A172 (cell line): ENCODE measurements around the gene NRP1. TPM values are rescaled to one million over a fixed set of nuclear protein-coding genes. Genes with fewer than 3 reads are reported as not detected.
"Not testable (repeated sequence)": the region's sequence is repeated elsewhere in the genome, so short reads cannot be mapped to it uniquely, and the experiment has no call there.

ENCODE experiments used
- DNase-seq: peaks from one replicate; pipeline ENCODE4 v3.0.0-alpha.2; 2015; ENCODE audit warnings: low spot score
- total RNA-seq: library from RNA; depleted of rRNA; stranded (reverse); fragments of >200 nt; shearing (Covaris generic); gene quantifications from 2 replicates; pipeline ENCODE4 v1.2.3, GENCODE V29; 2014

Gene NRP1
- total RNA-seq, 1 experiment from 2014 or later, result 136 TPM

DNA sequence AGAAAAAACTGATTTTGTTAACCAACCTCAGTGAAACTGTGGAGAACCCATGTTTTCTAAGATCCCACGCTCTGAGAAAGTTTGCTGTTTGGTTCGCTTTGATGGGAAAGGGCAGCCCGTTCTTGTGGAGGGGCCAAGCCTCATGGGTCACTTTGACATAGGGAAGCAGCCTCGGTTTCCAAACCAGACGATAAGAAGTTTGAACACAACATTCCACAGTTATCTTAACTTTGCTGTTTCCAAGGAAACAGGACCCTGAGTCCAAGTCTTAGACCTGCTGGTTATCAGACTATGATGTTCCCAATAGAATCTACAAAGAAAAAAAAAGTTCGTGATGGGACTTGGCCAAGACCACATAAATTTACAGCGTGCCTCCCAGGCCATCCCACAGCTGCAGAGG is 182.3 kb downstream of the NRP1 start:
- DNase-seq, result no peak

DNA sequence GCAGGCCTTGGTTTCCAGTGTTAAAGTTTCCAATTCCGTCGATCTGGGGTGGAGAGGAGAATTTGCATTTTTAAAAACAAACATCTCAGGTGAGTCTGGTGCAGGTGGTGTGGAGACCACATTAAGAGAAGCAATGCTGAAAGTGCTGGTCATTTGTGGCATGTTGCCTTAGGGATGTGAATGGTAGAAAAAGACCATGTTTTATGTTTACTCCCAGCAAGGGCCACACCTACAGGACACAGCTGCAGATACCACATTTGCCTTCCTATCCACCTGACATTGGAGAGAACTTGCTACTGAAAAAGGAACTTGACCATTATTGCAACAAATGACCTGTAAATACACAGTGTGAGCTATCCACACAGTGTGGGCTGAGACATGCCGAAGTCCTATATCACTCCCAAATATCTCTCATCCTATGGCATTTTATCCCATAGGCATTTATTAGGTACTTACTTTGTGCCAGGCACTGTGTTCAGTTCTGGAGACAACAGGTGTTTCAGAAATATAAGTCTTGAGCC is 183.1 kb downstream of the NRP1 start:
- DNase-seq, result no peak

DNA sequence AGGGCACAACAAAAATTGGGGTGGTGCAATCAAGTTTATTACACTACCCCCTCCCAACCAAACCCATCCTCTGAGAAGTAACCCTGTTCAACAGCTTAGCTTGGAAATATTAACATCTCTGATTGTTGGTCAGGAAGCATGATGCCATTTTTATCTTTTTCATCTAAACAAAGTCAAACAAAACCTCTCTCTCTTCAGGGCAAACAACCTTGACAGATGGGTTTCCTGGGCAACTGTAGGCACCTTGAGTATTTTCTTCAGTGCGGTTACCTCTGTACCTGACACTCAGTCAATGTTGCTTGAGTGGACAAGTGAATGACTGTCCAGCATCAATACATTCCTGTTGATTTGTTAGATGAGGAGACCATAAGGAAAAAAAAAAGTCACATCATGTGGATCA is 183.6 kb downstream of the NRP1 start:
- DNase-seq, result no peak

DNA sequence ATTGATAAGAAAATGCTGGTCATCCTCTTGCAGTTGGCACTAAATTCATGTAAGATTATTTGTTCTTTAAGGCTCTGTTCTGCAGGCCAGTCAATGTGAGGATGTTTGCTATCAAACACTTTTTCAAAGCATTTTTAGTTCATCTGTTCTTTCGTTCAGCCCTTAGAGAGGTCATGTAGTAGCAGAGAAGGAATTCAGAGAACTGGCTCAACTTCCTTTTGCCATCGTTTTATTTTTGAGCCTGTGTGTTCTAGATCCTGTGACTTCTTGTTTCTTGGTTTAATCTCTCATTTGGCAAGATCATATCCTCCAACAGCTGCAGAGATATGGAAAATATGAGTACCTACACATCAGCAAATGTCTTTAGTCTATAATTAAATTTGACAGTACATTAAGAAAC is 184.3 kb downstream of the NRP1 start:
- DNase-seq, result no peak

DNA sequence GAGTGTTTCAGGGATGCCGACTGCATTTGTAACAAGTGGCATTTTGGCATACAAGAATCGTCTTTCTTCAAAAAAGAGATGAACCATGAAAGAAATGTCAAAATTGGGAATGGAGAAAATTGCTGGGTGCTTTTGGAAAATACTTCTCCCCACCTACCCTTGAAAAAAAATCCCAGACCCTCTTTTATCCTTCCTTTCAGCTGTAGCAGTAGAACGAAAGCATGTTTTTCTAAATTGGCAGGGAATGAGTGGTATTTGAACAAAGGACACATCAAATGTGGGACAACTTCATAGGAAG is 187.5 kb downstream of the NRP1 start:
- DNase-seq, result no peak

DNA sequence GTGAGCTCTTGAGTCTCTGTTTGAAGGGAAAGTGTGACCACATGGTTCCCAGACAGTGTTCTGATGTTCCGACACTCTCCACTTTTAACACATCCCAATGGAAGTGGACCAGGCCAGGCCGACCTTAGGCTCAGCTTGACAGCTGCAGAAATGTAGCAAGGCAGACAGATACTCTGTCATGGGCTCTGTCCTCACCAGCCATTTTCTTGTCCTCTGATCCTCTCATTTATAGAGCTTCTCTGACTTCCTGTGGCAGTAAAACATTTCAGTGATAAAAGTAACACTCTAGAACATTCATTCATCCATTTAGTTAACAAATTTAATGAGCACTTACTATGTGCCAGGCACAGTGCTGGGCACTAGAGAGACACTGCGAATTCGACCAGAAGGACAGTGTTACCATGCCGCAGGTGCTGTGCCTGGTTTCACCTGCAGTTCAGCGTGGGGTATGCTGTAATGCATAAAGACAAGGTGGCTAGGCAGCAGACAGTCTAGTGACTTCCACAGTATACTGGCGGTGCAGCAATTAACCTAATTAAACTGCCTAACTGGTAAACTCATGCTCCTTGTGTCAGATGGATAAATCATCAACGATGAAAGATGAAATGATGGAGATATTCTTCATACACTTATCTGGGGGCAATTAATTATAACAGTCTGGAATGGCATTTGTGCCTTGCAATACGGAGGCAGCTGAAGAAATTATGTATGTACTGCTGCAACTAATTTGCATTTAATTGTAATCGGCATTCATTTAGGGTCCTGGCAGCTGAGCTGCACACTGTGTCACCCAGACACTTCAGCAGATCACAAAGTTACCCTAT is 188.1 kb downstream of the NRP1 start:
- no peak for DNase-seq

DNA sequence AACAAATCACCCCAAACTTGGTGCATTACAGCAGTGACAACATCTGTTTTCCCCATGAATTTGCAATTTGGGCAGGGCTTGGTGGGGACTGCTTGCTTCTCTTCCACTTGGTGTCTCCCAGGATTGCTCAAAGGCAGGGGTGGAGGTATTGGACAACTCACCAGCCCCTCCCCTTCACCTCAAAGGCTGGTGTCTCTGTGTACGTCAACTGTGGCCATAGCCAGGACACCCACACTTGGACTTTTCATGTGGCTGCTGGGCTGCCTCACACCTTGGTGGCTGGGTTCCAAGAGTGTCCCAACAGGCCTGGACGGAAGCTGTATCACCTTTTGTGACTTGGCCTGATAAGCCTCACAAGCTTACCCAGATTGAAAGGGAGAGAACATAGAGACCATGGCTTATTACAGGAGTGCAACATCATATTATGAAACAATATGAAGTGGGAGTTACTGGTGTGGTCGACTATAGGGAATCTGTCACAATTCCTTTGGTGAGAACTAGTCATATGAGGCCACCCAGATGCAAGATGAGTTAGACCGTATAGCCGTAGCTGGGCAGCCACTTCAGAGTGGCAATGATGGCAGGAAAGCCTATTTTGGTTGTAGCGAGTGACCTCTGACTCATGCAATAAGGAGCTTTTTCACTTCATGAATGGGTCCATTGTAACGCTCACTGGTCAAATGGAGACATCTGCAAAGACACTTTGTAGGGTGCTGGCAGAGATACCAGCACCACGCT is 188.8 kb downstream of the NRP1 start:
- DNase-seq, result peak; percentile 87

DNA sequence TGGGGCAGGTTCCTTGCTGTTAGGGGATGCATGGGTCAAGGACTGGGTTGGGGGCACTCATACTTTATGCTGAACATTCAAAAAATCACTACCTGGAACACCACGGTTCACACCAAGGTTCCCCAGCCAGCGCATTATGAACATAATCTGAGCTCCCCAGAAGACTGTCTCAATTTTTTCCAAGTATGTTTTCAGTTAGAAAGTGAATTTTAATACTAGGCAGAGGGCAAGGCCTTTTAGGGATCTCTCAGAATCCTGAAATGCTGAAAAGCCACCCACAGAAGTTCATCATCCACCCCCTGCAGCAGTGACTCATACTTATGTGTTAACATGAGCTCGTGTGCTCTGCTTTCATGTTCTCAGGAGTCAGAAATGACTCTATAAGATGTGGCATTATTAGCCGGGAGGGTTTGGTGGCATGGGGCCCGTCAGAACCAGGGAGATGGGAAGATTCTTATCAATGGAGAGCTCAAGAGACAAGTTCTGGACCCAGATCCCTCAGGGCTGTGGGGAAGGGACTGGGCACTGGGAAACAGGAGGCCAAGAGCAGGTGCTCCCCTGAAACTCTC is 191.2 kb downstream of the NRP1 start:
- peak; percentile 74 for DNase-seq

DNA sequence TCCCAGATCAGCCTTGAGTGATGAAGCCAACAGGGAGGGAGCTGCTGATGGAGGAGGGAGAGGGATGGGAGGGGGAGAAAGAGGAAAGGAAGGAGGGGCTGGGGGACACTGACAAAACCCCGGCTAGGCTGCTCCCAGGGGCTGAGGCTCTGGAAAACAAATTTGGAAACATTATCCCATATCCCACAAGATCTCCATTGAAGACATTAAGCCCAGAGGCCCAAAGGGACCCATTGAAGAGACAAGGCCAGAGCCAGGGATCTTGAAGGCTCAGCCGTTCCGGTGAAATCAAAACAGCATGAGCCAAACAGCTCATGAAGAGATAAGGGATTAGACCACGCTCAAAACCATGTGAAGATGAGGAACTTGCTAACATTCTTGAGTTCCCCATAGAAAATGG is 192.2 kb downstream of the NRP1 start:
- DNase-seq, result no peak

DNA sequence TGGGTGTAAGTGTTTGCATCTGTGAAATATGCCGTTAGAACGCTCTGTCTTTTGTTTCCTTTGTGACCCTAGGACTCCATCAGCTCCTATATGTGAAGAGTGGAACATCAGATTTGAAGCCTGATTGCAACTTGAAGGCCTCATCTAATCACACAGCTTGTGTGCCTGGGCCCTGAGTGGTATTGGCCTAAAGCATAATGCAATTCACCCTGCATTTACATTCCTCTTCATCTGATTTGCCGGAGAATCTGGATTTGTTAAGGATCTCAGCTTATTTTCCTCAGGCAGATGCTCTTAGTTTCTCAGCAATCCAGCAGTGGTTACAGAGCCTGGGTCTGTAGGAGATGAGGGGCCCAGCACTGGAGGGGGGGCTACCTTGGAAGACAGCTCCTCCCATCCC is 193.2 kb downstream of the NRP1 start:
- no peak for DNase-seq

DNA sequence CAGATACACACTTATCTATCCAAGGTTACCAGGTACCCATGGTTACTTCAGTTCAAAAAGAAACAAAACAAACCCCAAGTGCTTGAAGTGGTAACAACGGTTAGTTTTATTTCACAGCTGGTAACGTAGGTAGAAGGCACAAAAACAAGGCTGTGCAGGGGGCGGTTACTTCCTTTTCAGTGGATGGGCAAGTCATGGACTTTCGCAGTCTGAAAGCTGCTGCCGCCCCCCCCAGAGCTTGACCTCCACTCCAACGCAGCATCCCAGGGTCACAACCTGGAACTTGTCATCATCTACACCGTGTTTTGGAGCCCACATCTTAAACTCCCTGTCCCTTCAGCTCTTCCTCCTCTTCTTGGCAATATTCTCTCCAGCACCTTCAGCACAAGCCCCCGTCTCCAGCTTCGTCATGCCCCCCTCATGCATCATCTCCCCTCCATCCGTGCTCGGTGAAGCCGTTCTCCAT is 195.3 kb downstream of the NRP1 start:
- DNase-seq, result no peak

DNA sequence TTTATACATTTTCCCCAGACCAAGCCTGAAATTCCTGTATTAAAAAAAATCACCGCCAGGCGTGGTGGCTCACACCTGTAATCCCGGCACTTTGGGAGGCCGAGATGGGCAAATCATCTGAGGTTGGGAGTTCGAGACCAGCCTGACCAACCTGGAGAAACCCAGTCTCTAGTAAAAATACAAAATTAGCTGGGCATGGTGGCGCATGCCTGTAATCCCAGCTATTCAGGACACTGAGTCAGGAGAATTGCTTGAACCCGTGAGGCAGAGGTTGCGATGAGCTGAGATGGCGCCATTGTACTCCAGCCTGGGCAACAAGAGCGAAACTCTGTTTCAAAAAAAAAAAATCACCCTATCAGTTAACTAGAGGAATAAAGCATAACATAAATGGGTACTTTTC is 195.8 kb downstream of the NRP1 start:
- not testable (repeated sequence) for DNase-seq

DNA sequence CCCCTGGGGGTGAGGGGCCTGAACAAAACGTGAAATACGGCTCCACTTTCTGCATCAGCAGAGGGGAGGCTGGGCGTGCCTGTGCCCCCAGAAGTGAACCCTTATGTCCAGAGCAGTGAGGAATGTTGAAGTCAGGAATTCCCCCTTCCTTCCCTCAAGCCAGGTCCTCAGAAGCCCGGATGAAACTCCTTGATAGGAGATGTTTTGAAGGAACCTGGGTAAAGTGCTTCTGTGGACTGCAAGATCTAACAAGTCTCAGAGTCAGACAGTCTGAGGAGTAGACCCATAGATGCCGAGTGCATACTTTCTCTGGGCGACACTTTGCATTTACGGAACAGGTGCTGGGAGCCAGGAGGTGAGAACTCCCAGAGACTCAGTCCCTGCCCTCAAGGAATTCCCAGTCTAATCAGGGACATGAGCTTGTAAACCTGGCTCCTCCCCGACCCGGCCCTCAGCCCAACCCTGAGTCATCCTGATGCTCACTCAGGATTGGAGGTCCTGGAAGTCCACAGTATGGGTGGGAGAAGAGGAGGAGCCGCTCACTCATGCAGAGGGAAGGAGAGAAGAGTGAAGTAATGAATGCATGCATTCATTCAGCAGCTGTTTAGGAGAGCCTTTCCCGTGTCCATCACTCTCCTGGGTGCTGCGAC is 197.0 kb downstream of the NRP1 start:
- DNase-seq, result peak; percentile 48

DNA sequence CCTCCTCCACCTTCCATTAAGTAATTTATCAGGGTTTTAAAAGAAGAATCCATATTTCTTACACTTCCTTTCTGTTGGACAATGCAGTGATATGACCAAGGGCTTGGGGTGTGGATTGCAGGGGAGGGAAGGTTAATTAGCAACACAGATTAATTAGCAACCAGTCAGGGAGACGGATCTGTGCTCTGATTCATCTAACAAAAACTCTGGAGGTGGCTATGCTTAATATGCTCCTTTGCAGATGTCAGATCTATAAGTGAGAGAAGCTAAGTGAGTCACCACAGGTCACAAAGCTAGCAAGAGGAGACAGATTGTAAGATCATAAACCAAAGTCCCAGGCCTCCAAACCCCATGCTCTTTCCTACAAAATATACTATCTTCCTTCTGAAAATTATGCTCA is 197.7 kb downstream of the NRP1 start:
- peak; percentile 90 for DNase-seq

DNA sequence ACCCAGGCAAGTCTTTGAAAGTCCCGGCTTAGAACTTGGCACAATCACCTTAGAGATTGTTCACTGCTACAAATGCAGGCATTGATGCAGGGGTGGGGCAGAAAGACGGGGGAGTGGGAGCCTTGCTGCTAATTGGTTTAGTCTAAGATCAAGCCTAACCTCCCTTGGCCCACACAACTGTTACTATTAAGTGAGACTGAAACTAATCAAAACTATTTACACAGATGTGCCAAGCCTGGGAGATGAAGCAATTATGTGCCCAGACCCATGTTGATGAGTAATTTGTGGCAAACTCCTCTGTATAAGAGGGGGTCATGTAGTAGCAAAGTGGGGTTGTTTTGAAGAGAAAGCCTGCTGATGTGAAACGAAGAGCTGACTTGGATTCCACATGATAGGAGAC is 198.2 kb downstream of the NRP1 start:
- DNase-seq, result peak; percentile 85

DNA sequence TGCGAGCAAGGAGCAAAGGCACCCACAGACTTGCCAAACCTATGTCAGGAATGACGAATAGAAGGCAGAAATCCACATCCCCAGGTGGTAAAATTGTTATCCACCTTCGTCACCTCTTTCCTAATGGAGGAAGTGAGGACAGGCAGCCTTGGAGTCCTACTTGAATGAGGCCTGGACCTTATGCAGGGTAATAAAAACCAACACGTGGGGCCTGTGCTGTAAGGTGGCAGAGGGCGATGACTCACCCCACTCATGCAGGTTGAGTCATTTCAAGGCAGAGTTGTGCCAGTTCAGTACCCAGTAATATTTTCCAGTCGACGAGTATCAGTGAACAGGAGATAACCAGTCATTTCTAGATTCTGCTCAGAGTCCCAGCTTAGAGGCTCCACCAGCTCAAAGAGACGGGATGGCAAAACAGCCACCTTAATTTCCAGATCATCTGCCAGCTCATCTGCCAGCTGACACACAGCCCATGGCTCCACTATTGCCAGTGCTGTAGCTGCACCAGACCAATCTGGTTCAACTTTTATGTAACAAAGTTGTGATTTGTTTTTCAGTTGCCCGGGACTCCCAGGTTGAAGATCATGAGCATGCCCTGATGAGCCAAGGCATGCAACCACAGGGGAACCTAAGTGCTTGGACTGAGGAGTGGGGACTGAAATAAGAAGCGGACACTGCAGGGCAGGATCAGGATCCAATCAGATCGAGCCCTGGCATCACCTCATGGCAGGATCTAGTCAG is 200.3 kb downstream of the NRP1 start:
- DNase-seq, result peak; percentile 100

DNA sequence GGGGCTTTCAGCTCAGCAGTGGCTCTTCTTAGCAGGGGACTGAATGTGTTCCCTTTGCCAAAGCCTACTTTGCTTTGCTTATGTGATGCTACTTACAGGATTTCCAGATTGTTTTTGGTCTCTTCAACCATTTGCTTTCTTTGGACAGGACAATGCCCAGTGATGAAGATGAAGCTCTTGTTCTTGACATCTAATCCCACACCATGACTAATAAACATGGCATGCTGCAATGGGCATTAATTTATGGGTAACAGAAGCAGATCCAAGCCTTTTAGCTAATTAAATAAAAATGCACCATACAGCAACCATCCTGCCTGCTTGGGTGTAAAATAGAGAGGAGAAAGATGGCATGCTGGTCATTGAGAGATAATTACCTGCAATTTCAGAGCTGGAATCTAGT is 200.9 kb downstream of the NRP1 start:
- peak; percentile 95 for DNase-seq

DNA sequence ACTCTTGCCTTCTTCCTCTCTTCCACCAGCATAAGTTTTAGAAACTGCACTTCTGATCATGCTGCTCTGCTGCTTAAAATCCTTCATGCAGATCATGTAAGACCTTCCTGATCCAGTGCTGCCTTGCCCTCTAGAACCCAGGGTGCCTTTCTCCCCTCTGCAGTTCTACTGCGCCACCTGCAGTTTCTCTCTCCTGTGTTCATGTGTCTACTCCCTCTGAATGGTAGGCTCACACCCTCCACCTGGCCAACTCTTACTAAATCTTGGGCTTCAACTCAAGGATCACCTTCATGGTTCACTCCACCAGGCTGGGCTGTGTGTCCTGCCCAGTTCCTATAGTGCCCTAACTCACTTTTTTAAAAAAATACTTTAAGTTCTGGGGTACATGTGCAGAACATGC is 201.8 kb downstream of the NRP1 start:
- DNase-seq, result peak; percentile 58

DNA sequence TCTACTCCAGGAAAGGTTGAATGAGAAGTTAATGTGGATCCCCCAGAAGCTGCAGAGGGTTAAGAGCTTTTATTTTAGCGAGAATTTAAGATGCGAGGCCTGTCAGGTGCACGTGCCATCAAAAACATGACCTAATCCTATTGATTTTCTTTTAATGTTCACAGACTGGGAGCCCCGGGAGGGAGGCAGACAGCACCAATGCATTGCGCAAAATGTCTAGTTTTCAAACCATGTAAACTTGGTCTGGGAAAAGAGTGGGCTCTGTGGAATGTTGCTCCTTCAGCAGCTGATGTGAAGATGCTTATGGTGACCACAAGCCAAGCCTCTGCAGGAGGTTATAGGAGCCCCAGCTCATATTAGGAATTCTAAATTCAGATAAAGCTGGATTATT is 204.5 kb downstream of the NRP1 start:
- peak; percentile 36 for DNase-seq

DNA sequence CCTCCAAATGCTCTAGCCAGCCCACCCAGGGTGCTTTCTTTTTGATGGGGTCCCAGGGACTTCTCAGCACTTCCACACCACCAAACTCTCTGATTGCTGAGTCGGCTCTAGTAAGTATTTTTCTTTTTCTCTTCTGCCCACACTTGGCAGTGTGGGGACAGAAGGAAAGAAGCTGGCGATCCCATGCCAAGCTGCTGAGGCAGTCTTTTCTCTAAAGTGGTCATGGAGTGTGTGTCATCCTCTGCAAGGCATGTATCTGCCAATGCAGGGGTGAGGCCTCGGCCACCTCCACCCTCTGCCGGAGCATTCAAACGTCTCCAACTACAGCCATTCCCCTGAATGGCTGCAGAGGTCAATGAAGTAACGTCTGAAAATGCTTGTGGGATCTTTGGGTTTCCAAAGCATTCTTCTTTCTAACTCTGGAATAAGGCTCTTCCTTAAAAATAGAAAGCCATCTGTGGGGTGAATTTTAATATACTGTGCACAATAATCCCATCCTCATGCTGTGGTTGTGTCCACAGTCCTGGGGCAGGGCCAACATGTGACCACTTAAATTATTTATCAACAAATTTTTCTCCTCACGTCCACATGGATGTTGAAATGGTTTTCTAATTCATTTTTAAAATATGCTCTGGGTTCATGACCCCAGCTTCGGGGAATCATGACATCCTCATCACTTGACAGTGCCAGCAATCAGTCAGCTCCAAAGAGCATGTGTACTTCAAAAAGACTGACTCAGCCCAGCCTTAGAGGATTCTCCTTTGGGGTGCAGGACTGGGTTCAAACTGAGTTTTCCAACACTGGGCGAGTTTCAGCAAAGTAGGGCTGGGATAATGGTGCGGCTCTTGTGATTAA is 205.1 kb downstream of the NRP1 start:
- DNase-seq, result peak; percentile 92

DNA sequence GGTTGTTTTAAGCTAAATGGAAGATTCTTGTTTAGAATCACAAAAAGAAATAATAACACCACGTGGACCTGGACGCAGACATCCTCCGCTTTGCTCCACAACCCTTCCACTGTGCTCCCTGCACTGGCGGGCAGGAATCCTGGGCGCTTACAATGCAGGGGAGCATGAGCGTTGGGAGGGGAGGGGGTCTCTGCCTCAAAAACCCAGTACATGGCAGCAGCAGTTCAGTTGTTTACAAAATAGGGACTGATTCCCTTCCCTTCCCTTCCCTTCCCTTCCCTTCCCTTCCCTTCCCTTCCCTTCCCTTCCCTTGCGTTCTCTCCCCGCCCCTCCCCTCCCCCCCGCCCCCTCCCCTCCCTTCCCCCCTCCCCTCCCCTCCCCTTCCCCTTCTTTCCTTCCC is 206.8 kb downstream of the NRP1 start:
- DNase-seq, result no peak
